ENCODE measurements around the gene FMNL2. TPM values are rescaled to one million over a fixed set of nuclear protein-coding genes. Genes with fewer than 3 reads are reported as not detected.
A peak's percentile ranks its signal among the peaks of the same experiment; 100 is the strongest.

The FMNL2 gene
- total and polyA plus RNA-seq, 4 donors: 18.8 to 81.4 (median 38.4) TPM

- Histone ChIP-seq H3K27me3 (ENCODE audit: control insufficient read depth in 3 of 3, insufficient read depth in 3 of 3, low read length in 2 of 3) (no peaks in the 10 kb centered on the region), H3K4me1 (ENCODE audit: control insufficient read depth in 5 of 5, insufficient read depth in 5 of 5, low read length in 5 of 5) (no peaks in the 10 kb centered on the region), H3K9me3 (ENCODE audit: control insufficient read depth in 4 of 4, insufficient read depth in 3 of 4, low read length in 3 of 4) (peaks cover 0 to 1% (median 0%) of the 10 kb centered on the region in 4 donors), H3K4me3 (no peak overlapping the region), H3K36me3 (ENCODE audit: control insufficient read depth in 4 of 4, insufficient read depth in 4 of 4, low read length in 4 of 4) (peaks cover 18 to 50% (median 36%) of the 10 kb centered on the region in 4 donors), H3K9ac (ENCODE audit: insufficient read depth in 1 of 2, low read length in 2 of 2) (no peak overlapping the region), H3K27ac (ENCODE audit: low read depth in 1 of 2, low read length in 1 of 2) (no peak overlapping the region)
- no peak for DNase-seq
- no peak for ATAC-seq (ENCODE audit: insufficient read depth, low FRiP score)
- 77 to 90% methylated on average over 2 of the region's 2 CpGs for WGBS, 2 donors
- TF ChIP-seq CTCF (IDR thresholded peaks at IDR 0.05; ENCODE audit: control extremely low read depth, extremely low read depth): no peak
These were observed 303.1 kb downstream of the FMNL2 start for GRCh38 chr2:152638056-152638455.

GRCh38 chr2:152638590-152638989, 303.6 kb downstream of the FMNL2 start:
- WGBS, 2 donors: 78 to 79% methylated on average over 8 of the region's 8 CpGs
- TF ChIP-seq CTCF (IDR thresholded peaks at IDR 0.05; ENCODE audit: control extremely low read depth, extremely low read depth): no peak
- no peak overlapping the region for H3K27ac ChIP-seq (ENCODE audit: low read depth in 1 of 2, low read length in 1 of 2)
- ATAC-seq (ENCODE audit: insufficient read depth, low FRiP score) (no peak), DNase-seq (no peak)
- H3K4me3 ChIP-seq: no peak overlapping the region
- no peaks in the 10 kb centered on the region for H3K27me3 ChIP-seq (ENCODE audit: control insufficient read depth in 3 of 3, insufficient read depth in 3 of 3, low read length in 2 of 3)
- peaks cover 0 to 1% (median 0%) of the 10 kb centered on the region in 4 donors for H3K9me3 ChIP-seq (ENCODE audit: control insufficient read depth in 4 of 4, insufficient read depth in 3 of 4, low read length in 3 of 4)
- H3K36me3 ChIP-seq (ENCODE audit: control insufficient read depth in 4 of 4, insufficient read depth in 4 of 4, low read length in 4 of 4): peaks cover 21 to 50% (median 35%) of the 10 kb centered on the region in 4 donors
- H3K9ac ChIP-seq (ENCODE audit: insufficient read depth in 1 of 2, low read length in 2 of 2): no peak overlapping the region
- H3K4me1 ChIP-seq (ENCODE audit: control insufficient read depth in 5 of 5, insufficient read depth in 5 of 5, low read length in 5 of 5): no peaks in the 10 kb centered on the region

- no peak for TF ChIP-seq CTCF (IDR thresholded peaks at IDR 0.05; ENCODE audit: control extremely low read depth, extremely low read depth)
These were observed 309.4 kb downstream of the FMNL2 start for GRCh38 chr2:152644189-152644873.

More at GRCh38 chr2:152644189-152644873, 309.4 kb downstream of the FMNL2 start:
- DNase-seq: peak in 1 of 3 donors; percentile 55
- no peak overlapping the region for H3K9ac ChIP-seq (ENCODE audit: insufficient read depth in 1 of 2, low read length in 2 of 2)
- H3K27me3 ChIP-seq (ENCODE audit: control insufficient read depth in 3 of 3, insufficient read depth in 3 of 3, low read length in 2 of 3): no peaks in the 10 kb centered on the region
- 90 to 91% methylated on average over 6 of the region's 6 CpGs for WGBS, 2 donors
- H3K4me1 ChIP-seq (ENCODE audit: control insufficient read depth in 5 of 5, insufficient read depth in 5 of 5, low read length in 5 of 5): peaks cover 0 to 18% (median 4%) of the 10 kb centered on the region in 5 donors
- ATAC-seq (ENCODE audit: insufficient read depth, low FRiP score): no peak
- H3K9me3 ChIP-seq (ENCODE audit: control insufficient read depth in 4 of 4, insufficient read depth in 3 of 4, low read length in 3 of 4): peaks cover 0 to 1% (median 0%) of the 10 kb centered on the region in 4 donors
- no peak overlapping the region for H3K4me3 ChIP-seq
- peaks cover 16 to 36% (median 23%) of the 10 kb centered on the region in 4 donors for H3K36me3 ChIP-seq (ENCODE audit: control insufficient read depth in 4 of 4, insufficient read depth in 4 of 4, low read length in 4 of 4)
- H3K27ac ChIP-seq (ENCODE audit: low read depth in 1 of 2, low read length in 1 of 2): no peak overlapping the region
